Activated T-cell treated with anti-CD3 and anti-CD28 coated beads, Interleukin-2, amount 50 U/mL, for 4 hours (primary cell): ENCODE results near the gene NPTN. TPM values are rescaled to one million over a fixed set of nuclear protein-coding genes. Genes with fewer than 3 reads are reported as not detected.
A peak's percentile ranks its signal among the peaks of the same experiment; 100 is the strongest.

Experiments used
- ATAC-seq, 2 donors: fragments of 200-7000 bp; cut with Tn5 transposase; one replicate each; pipeline ENCODE4 v1.10.0; 2021
- DNase-seq: peaks from one replicate; pipeline ENCODE4 v3.0.0-alpha.2; 2020
- H3K27me3 Mint-ChIP-seq: one replicate; pipeline ENCODE4 v1.8.0; 2021; ENCODE audit warnings: low read depth, mixed read lengths
- H3K36me3 Mint-ChIP-seq: one replicate; pipeline ENCODE4 v1.8.0; 2022; ENCODE audit warnings: mixed read lengths; ENCODE audit not compliant: insufficient read depth
- H3K4me1 Mint-ChIP-seq: one replicate; pipeline ENCODE4 v1.8.0; 2021; ENCODE audit warnings: low read depth, mixed read lengths
- H3K4me3 Mint-ChIP-seq: one replicate; pipeline ENCODE4 v1.8.0; 2021; ENCODE audit warnings: mild to moderate bottlenecking, moderate library complexity, mixed read lengths
- H3K9me3 Mint-ChIP-seq: one replicate; pipeline ENCODE4 v1.8.0; 2021; ENCODE audit warnings: mixed read lengths
- total RNA-seq, 3 donors: library from RNA; stranded (reverse); gene quantifications; one replicate each; pipeline ENCODE4 v1.2.1, GENCODE V29; 2021

Gene NPTN
- total RNA-seq = 10 to 100 TPM; 65.5 to 68.1 (median 67.7) TPM

DNA sequence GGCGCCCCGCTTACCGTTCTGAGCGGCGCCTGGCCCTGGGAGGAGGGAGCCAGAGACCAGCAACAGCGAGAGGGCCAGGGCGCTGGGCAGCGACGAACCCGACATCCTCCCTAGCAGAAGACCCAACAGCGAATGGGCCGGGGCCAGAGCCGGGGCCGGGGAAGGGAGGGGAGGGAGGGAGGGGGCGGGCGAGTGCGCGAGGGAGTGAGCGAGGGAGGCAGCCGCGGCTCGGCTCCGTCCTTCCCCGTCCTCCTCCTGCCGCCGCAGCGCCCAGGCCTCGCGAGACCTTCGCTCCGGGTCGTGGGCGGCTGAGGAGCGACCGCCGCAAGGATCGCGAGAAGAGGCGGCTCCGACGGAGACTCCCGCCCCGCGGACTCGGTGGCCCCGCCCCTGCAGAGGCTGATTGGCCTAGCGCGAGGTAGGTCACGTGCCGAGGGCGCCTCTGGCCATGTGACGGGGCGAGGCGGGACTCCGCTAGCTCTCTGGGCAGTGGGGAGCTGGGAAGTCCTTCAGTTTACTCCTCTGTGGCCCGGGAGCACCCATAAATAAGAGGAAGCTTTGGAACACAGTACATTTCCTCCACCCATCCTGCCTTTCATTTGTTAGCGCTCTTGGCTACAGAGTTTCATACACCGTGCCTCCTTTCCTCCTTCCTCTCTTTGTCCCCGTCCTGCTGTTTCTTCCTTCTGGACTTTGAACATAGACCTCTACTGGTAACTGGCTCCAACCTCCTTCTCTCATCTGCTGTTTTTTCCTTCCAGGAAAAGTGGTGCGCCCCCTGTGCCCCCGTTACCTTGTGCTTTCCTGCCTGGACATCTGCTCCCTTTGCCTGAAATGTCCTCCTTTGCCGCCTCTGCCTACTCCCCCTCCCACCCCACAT, at the start of gene NPTN:
NPTN (minus strand) TSS at position 279 of the 880 bp plus-strand sequence; CDS start at position 105, 174 bp downstream.
- Mint-ChIP-seq H3K4me3 (peak within 1 kb of the TSS; percentile 84), H3K27me3 (peaks cover 13% of the 10 kb centered on the region), H3K4me1 (peaks cover 46% of the 10 kb centered on the region), H3K9me3 (no peaks in the 10 kb centered on the region), H3K36me3 (peaks cover under 1% of the 10 kb centered on the region)
- ATAC-seq (peak; percentile 89 to 95), DNase-seq (peak; percentile 98)

DNA sequence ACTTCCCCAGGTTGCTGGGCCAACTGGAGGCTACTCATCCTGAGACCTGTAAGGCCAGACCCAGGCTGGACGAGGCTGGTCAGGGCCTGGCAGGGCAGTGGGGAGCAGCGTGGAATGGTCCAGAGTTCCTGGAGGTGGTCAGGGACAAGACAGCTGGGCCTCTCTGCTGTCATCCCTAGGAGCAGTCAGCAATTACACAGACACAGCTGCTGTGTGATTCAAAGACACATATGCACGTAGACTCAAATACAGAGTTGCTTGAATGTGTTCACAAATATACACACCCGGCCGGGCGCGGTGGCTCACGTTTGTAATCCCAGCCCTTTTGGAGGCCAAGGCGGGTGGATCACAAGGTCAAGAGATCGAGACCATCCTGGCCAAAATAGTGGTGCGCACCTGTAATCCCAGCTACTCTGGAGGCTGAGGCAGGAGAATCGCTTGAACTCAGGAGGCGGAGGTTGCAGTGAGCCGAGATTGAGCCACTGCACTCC, 49.5 kb upstream of the NPTN start:
- DNase-seq (no peak), ATAC-seq (no peak)
- no peaks in the 10 kb centered on the region for H3K36me3 Mint-ChIP-seq
- H3K4me1 Mint-ChIP-seq = peaks cover 11% of the 10 kb centered on the region
- H3K27me3 Mint-ChIP-seq = peaks cover 46% of the 10 kb centered on the region
- no peaks in the 10 kb centered on the region for H3K9me3 Mint-ChIP-seq
- no peak overlapping the region for H3K4me3 Mint-ChIP-seq

DNA sequence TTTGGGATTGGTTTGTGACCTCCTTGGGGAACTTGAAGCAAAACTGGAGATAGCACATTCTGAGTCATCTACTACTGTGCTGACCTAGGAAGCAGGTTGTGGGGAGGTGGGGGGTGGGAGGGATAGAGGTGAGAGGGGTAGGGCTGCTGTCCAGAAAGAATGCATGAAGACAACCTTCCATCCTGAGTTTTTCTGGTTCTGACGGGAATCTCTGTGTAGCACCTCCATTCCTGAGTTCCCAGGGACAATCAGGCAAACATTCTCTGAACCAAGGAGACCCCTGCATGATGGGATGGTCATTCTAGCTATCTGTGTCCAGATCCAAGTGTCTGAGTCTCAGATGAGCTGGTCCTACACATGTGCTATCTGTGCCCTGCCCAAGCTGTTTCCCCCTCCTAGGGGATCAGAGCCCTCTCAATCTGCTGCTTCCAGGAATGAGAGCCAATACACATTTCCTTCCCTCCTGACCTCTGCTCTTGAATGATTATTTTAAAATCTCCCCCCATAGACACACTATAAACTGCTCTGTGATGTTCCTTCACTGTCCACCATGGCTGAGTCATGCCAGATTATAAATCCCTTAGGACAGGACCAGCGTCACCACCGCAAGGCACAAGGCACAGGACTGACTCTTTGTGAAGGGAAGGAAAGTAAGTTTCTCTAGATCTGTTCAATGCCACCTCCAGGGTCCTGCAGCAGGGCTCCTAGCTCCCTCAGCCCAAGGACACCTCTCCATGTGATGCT, 48.8 kb upstream of the NPTN start:
- Mint-ChIP-seq H3K4me1 (peaks cover 11% of the 10 kb centered on the region), H3K36me3 (no peaks in the 10 kb centered on the region), H3K4me3 (no peak overlapping the region), H3K9me3 (no peaks in the 10 kb centered on the region), H3K27me3 (peaks cover 44% of the 10 kb centered on the region)
- DNase-seq = no peak
- ATAC-seq = no peak

GRCh38 chr15:73681063-73681462, 47.9 kb upstream of the NPTN start:
- DNase-seq = no peak
- H3K27me3 Mint-ChIP-seq = peaks cover 37% of the 10 kb centered on the region
- no peaks in the 10 kb centered on the region for H3K36me3 Mint-ChIP-seq
- no peaks in the 10 kb centered on the region for H3K9me3 Mint-ChIP-seq
- no peak overlapping the region for H3K4me3 Mint-ChIP-seq
- ATAC-seq = no peak
- peaks cover 11% of the 10 kb centered on the region for H3K4me1 Mint-ChIP-seq

DNA sequence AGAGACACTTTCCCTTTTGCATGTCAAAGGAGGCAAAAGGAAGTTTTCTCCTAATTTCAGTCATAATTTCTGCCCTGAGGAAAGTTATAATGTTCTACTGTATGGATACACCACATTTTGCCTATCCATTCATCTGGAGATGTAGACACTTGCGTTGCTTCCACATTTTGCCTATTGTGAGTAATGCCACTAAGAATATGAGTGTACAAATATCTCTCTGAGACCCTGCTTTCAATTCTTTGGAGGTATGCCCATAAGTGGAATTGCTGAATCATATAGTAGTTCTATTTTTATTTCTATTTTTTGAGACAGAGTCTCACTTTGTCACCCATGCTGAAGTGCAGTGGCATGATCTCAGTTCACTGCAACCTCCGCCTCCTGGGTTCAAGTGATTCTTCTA, 47.4 kb upstream of the NPTN start:
- Mint-ChIP-seq H3K4me3 (no peak overlapping the region), H3K36me3 (no peaks in the 10 kb centered on the region), H3K4me1 (peaks cover 11% of the 10 kb centered on the region), H3K9me3 (no peaks in the 10 kb centered on the region), H3K27me3 (peaks cover 32% of the 10 kb centered on the region)
- no peak for DNase-seq
- peak; percentile 43 to 44 for ATAC-seq

GRCh38 chr15:73679964-73680363, 46.8 kb upstream of the NPTN start:
- H3K27me3 Mint-ChIP-seq = peaks cover 27% of the 10 kb centered on the region
- H3K4me1 Mint-ChIP-seq = peaks cover 8% of the 10 kb centered on the region
- ATAC-seq = no peak

DNA sequence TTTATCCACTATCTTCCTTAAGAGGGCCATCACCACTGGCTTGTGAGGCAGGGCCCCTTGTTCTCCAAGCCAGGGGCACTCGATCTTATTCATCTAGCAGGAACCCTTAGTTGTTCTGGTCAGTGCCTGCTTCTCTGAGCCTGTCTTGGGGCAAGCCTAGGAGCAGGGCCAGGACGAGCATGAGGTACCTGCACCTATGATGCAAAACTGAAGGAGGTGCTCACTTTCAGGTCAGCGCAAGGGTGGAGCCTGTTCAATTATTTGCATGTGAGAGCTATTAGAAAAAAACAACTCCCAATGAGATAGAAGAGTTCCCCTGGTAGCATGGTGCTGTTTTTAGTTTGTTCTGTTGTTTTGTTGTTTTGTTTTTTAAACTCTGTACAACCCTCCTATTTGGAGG, 46.0 kb upstream of the NPTN start:
- Mint-ChIP-seq H3K4me1 (peaks cover 8% of the 10 kb centered on the region), H3K9me3 (no peaks in the 10 kb centered on the region), H3K27me3 (peaks cover 24% of the 10 kb centered on the region), H3K36me3 (no peaks in the 10 kb centered on the region), H3K4me3 (no peak overlapping the region)
- no peak for ATAC-seq
- no peak for DNase-seq

More at GRCh38 chr15:73679964-73680363, 46.8 kb upstream of the NPTN start:
- no peaks in the 10 kb centered on the region for H3K36me3 Mint-ChIP-seq
- no peaks in the 10 kb centered on the region for H3K9me3 Mint-ChIP-seq
- DNase-seq = no peak
- no peak overlapping the region for H3K4me3 Mint-ChIP-seq

DNA sequence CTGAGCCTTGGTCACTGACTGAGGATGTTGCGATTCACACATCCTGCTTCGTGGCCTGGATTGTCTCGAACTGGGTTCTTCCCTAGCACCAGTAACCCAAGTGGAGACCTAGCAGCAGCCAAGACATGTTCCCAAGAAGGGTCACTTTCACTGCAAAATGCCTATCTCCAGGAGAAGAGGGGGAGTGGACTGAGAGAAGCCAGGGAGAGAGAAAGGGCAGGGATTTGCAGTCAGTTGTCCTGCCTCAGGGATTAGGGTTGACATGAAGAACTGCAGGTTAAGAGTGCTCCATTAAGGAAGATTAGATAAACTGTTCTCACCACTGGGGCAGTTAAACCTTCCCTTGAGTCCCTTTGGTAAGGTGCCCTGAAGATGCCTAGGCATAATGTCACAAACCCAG, 45.3 kb upstream of the NPTN start:
- no peak for ATAC-seq
- Mint-ChIP-seq H3K9me3 (no peaks in the 10 kb centered on the region), H3K4me3 (no peak overlapping the region), H3K36me3 (no peaks in the 10 kb centered on the region), H3K4me1 (peaks cover 6% of the 10 kb centered on the region), H3K27me3 (peaks cover 23% of the 10 kb centered on the region)
- no peak for DNase-seq

- H3K36me3 Mint-ChIP-seq = no peaks in the 10 kb centered on the region
- no peak for ATAC-seq
- no peak overlapping the region for H3K4me3 Mint-ChIP-seq
- no peak for DNase-seq
- H3K27me3 Mint-ChIP-seq = peaks cover 22% of the 10 kb centered on the region
- no peaks in the 10 kb centered on the region for H3K9me3 Mint-ChIP-seq
- no peaks in the 10 kb centered on the region for H3K4me1 Mint-ChIP-seq
Measured at GRCh38 chr15:73677733-73678132, 44.5 kb upstream of the NPTN start.

DNA sequence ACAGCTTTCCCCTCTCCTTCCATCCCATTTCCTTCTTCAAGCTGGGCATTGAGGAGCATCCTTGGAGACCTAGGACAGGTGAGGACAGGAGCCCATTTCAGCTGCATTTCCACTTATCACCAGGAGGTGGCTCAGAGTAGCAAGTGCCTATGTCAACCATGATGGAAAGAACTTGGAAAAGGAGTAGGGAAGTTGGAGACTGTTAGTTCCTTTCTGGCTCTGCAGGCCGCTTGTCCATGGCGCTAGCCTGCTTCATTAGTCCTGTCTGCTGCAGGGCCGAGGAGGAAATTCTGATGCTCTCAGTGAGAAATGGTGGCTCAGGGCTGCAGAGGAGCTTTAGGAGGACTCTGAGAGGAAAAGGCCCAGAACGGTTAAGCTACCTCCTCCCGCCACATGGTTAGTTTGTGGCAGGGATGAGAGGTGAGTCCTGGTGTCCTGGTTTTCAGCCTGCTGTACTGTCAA, 44.0 kb upstream of the NPTN start:
- Mint-ChIP-seq H3K4me3 (no peak overlapping the region), H3K9me3 (no peaks in the 10 kb centered on the region), H3K27me3 (peaks cover 16% of the 10 kb centered on the region), H3K4me1 (no peaks in the 10 kb centered on the region), H3K36me3 (no peaks in the 10 kb centered on the region)
- DNase-seq (peak; percentile 42), ATAC-seq (peak; percentile 45 to 52)

DNA sequence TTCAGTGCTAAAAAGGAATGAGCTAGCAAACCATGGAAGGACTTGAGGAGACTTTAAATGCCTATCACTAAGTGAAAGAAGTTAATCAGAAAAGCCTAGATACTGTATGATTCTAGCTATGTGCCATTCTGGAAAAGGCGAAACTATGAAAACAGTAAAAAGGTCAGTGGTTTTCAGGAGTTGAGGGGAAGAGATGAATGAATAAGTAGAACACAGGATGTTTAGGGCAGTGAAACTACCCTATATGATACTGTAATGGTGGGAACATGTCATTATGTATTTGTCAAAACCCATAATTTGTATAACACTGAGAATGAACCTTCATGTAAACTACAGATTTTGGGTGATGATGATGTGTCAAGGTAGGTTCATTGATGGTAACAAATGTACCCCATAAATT, 41.4 kb upstream of the NPTN start:
- no peak for ATAC-seq

GRCh38 chr15:73660455-73660854, 27.3 kb upstream of the NPTN start:
- no peak overlapping the region for H3K4me3 Mint-ChIP-seq

More for the DNA sequence above, 41.4 kb upstream of the NPTN start:
- Mint-ChIP-seq H3K36me3 (no peaks in the 10 kb centered on the region), H3K4me1 (no peaks in the 10 kb centered on the region), H3K27me3 (peaks cover 33% of the 10 kb centered on the region), H3K4me3 (no peak overlapping the region), H3K9me3 (no peaks in the 10 kb centered on the region)
- no peak for DNase-seq

GRCh38 chr15:73658645-73659044, 25.5 kb upstream of the NPTN start:
- DNase-seq (no peak), ATAC-seq (no peak)
- H3K36me3 Mint-ChIP-seq = no peaks in the 10 kb centered on the region
- H3K4me3 Mint-ChIP-seq = no peak overlapping the region
- peaks cover 35% of the 10 kb centered on the region for H3K27me3 Mint-ChIP-seq
- peaks cover 5% of the 10 kb centered on the region for H3K9me3 Mint-ChIP-seq
- H3K4me1 Mint-ChIP-seq = peaks cover 6% of the 10 kb centered on the region

More at GRCh38 chr15:73660455-73660854, 27.3 kb upstream of the NPTN start:
- H3K27me3 Mint-ChIP-seq = peaks cover 32% of the 10 kb centered on the region
- peaks cover 6% of the 10 kb centered on the region for H3K4me1 Mint-ChIP-seq
- peaks cover 5% of the 10 kb centered on the region for H3K9me3 Mint-ChIP-seq
- DNase-seq (no peak), ATAC-seq (no peak)
- no peaks in the 10 kb centered on the region for H3K36me3 Mint-ChIP-seq

- no peak for ATAC-seq
- DNase-seq = no peak
- peaks cover 6% of the 10 kb centered on the region for H3K9me3 Mint-ChIP-seq
- H3K27me3 Mint-ChIP-seq = peaks cover 33% of the 10 kb centered on the region
- H3K36me3 Mint-ChIP-seq = no peaks in the 10 kb centered on the region
- H3K4me1 Mint-ChIP-seq = peaks cover 15% of the 10 kb centered on the region
- H3K4me3 Mint-ChIP-seq = no peak overlapping the region
Measured at GRCh38 chr15:73655724-73656123, 22.5 kb upstream of the NPTN start.
